Keratinocyte (primary cell): ENCODE measurements around the gene STAB2.

ENCODE experiments used
- CTCF ChIP-seq, 3 experiments: IDR thresholded peaks in 1 of 3; conservative IDR thresholded peaks in 1 of 3; optimal IDR thresholded peaks in 1 of 3; 2 replicates in 2 of 3; 3 replicates in 1 of 3; pipeline versions ENCODE3 to v1.5.1; 2011; ENCODE audit warnings: low read length in 3 of 3, mild to moderate bottlenecking in 3 of 3, moderate library complexity in 2 of 3, control low read depth in 1 of 3, inconsistent platforms in 1 of 3; ENCODE audit not compliant: insufficient read depth in 2 of 3; ENCODE audit errors: extremely low read depth in 1 of 3
- EZH2 ChIP-seq: IDR thresholded peaks from one replicate; pipeline ENCODE4 v1.6.1; 2012; ENCODE audit warnings: inconsistent platforms, mild to moderate bottlenecking, low read length, moderate library complexity

GRCh38 chr12:103580026-103580425 lies 7.0 kb upstream of the STAB2 start:
- no peak for TF ChIP-seq CTCF (optimal IDR thresholded peaks at IDR 0.05 in 1 of 3, IDR thresholded peaks at IDR 0.05 in 1 of 3, conservative IDR thresholded peaks at IDR 0.05 in 1 of 3; ENCODE audit: extremely low read depth in 1 of 3, insufficient read depth in 2 of 3, low read length in 3 of 3)
- no peak for TF ChIP-seq EZH2
